Pons (tissue), 1 donor: ENCODE data around the gene ETV6.

Experiments used
- DNase-seq: peaks from one replicate; pipeline ENCODE4 v3.0.0-alpha.2; 2016; ENCODE audit warnings: low spot score

ETV6 gene

DNA sequence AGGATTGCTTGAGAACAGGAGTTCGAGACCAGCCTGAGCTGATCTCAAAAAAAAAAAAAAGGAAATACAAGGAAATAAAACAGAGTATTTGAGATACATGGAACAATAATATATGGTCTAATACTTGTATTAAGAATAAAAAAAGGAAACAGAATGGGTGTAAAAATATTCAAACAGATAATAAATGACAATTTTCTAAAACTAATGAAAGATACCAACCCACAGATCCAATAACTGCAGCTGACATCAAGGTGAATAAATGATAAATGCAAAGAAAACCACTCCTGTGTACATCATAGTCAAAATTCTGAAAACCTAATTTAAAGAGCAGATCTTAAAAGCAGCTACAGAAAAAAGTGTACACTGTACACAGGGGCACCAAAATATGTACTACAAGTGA is 4.1 kb upstream of the ETV6 start:
- no peak for DNase-seq

DNA sequence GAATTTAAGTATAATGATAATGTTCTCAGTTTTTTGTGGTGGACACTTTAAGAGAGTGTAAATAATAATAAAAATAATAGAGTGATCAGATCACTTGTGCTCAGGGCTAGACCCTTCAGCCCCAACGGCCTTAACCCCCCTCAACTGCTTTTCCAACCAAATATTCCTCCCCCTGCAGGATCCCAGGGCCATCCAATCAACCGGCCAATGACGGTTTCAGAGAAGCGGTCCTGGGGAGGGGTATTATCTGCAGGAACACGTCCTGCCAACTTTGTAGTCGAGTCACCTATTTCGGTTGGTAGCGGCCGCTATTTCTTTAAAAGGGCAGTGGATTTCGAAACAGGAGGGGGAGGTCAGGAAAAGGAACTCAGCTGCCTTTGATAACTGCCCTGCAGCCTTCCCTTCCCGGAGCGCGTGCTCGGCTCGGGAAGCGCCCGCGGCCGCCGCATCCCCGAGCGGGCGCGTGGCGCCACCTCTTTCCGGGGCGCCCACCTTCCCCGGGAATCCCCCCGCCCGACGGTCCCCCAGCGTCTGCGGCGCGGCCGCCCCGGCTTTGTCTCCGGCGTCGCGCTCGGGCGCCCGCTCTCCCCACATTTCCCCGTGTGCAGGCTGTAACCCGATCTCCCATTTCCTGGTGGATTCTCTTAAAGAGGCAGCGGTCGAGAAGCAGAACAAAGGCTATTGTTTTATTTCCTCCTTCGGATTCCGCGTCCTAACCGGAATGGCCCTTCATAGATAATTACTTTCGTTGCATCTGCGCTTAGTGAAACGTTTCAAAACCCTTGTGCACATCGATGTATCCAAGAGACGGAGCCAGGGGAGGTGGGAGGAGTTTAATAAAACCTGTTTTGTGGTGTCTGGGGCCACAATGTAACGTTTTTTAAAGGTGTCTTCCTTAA is 711 bp upstream of the ETV6 start:
- DNase-seq = peak; percentile 82

DNA sequence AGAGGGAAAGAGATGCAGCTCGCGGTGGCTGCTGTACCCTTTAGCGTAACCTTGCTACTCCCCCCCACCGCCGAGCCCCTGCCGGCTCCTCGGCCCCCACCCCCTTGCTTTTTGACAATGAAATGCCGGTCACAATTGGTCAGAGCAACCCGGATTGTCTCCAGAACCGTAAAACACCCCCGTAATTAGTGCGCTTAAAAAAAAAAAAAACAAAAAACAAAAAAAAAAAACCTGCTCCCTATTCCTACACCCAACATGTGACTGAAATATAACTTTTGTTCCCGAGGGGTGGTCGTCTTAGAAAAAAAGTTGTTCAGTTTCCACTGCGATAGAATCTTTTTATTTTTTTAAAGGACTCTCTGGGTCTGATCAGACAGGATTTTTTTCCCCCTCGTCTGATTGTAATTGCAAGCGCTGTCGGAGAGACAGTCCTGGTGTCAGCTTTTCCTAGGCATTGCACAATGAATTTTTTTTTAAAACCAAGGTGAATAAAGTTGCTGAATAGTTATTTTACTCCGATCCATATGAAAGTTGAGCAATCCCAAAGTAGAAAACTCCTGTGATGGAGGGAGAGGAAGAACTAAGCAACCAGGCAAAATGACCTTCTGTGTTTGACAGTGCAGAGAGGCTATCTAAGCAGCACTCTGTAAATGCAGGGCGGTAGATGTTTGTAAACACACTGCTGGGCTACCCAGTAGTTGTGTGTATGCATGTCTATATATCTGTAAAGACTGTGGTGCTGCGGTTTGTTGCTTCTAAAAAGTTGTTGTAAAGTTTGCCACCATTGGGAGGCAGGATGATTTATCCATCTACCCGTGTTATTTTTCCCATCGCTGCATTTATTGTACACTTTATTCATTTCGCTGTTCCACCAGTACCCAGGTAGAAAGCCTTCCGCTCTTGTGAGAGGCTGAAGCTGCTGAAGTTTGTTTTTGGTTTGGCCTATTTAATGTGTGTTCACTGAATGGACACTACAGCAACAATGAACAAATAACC is 1.1 kb downstream of the ETV6 start:
- peak; percentile 72 for DNase-seq

DNA sequence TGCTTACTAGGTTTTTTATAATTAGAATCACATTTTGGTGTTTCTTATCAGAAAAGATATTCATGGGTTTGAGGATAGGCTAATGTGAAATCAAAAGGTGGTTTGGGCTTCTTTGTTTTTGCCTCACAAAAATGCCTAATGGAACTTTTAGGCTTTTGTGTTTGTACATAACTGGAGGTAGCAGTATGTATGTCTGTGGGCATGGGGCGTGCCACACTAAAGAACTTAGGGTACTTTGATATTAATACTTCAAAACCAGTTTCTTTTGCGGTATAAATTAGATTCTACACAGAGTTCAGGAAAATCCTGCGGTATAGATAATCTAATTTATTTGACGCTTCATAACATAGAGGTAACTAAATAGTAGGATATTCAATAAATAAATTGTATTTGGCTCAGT is 1.9 kb downstream of the ETV6 start:
- no peak for DNase-seq

DNA sequence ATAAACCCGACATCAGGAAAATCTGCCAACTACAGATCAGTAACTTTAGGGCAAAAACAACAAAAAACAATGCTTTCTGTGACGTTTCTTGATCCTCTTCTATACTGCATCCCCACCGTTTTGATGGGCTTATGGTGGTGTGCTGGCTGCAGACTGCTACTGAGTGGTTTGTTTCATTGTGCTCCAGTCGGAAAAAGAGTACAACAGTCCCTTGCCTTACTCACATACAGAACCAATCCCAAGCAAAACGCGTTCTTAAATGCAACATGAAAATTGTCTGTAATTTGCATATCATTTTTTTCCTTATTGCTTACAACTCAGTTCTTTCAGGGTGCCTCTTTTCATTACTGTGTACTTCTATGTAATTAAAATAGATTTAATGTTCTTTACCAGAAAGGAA is 2.3 kb downstream of the ETV6 start:
- peak; percentile 44 for DNase-seq

DNA sequence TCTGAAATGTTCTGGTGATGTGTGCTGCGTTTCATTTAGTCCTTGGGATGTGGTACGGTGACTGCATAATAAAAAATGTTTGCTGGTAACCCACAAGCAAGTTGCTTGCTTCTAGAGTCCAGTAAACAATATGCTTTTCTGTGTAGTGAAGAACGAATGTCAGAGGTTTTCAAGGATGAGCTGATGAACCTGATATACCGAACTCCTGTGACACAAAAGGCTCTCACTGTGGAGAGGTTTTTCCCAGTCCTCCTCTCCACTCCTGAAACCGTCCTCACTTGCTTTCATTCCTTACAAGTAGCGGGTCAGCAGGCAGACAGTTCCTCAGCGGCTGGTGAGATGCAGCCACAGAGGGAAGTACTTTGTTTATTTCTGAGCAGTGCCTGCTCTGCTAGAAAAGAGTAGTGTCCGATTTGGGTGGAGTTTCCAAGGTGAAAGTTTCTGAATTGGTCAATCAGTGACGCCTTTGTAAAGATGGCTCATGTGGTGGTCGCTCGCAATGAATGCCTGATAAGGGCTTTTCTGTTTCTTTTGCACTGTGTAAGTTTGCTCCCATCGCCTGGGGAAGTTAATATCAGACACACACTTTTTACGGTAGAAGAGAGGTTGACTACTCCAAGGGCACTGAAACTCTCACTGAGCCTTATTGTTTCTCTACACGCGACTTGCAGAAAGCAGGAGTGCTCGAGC is 3.0 kb downstream of the ETV6 start:
- peak; percentile 78 for DNase-seq

DNA sequence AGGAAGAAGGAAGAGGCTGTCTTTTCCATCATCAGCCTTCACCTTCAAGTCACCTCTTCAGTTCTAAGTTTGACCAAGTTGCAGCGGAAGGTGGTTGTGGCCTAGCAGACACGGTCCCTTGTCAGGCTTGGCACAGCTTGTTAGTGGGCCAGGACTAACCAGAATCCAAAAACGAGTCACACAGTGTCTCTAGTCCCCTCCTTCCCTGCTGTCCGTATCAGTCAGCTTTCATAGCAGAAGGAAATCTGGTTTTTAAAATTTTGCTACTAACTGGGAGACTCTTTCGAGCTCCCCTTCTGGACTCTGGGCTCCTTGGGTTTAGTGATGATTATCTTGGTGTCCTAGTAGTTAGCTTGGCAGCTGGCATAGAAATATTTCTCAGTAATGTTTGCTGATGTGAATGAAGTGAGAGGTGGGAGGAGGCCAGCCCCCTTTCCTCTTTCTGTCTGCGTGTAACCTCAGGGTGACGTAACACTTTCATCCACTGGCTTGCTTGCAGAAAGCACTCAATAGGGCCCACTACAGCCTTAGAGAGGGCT is 3.8 kb downstream of the ETV6 start:
- DNase-seq = no peak

DNA sequence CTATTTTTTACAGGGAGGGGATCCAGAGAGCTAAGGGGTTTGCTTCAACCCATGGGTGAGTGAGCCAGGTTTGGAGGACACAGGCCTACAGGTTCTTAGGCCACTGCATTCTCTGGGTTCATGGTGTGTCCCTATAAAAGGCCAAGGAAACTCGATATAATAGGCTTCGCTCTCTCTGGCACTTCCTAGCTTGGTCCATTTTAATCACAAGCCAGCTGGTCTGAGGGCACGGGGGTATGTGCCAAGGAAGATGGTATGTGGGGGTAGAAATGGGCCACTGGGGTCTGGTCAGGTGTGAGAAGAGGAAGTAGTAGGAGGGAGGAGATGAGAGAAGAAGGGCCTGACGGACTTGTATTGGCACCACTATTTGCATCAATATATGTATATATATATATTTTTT is 4.9 kb downstream of the ETV6 start:
- no peak for DNase-seq

DNA sequence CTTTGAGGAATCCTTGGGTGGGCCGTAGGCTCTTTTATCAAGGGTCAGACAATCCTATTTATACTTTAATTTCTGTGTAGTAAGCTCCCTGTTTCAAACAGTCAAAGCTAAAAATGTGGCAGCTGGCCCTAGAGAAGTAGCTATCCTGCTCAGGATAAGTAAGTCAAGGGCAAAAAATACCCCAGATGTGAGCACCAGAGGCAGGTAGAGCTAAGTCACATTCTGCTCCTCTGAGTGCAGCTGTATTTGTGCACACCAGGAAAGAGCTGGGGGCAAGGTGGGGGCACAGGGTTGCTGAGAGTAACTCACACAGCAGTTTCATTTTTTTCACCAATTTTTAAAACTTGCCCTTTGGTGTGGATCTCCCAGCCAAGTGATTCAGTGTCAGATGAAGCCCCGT is 5.3 kb downstream of the ETV6 start:
- no peak for DNase-seq

DNA sequence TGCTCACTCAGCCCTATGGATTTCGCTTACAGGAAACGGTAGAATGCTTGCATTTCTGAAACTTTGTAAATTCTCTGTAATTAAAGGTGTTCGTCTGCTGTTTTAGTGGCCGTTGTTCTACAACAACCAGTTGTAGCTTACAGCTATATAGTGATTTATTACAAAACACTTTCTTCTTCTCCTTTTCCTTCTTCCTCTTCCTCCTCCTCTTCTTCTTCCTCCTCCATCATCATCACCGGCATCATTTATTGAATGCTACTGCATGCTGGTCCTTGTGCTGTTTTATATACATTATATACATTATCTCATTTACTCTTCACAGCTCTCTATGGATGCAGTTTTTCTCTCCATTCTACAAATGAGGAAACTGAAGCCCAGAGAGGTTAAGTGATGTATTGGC is 6.4 kb downstream of the ETV6 start:
- no peak for DNase-seq

DNA sequence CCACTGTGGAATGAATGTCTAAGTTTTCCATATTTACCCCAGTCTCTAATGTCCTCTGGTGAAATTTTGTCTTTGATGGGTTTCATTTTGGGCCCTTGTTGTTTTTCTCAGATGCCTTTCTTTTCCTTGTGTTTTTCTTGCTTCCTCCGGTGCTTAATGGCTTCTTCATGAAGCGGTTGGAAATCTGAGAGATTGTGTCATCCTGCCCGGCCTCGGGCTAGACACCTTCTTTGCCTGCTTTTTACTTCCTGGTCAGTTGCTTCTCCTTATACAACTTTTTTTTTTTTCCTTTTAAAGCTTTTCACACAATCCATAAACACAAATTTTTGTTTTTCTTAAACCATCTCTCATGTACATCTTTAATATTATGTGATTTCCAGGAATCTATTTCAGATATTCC is 7.1 kb downstream of the ETV6 start:
- no peak for DNase-seq

DNA sequence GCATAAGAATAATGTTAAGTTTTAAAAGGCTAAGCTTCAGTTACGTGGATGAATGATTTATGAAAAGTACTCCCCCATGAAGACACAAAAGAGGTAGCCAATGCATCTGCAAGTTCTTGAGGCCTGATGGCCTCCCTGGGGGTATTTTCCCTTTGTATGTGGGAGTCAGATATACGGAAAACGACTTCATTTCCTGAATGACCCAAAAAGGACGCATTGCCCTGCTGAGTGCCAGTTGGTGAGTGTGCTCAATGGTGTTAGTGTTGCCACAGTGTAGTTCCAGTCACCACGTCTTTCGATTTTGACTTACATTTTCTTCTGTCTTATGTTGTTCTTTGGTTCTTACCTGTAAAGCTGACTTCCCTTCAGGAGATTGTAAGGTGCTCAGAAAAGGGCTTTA is 8.0 kb downstream of the ETV6 start:
- DNase-seq = no peak

DNA sequence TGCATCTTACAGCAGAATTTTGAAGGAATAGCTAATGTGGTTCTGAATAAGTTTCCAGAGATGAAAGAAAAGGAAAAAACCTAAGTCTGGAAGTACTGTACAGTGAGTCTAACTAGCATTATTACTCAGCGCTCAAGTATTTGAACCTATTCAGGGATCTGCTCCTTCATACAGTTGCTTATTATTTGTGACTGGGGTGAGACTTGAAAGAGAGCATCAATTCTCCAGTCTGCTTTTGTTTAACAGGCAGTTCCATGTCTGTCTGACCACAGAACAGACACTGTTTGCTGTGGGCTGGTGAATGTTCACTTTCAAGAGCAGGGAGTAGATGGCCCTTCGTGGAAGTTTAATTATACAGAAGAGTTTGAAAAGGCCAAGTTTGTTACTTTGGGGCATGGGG is 9.3 kb downstream of the ETV6 start:
- no peak for DNase-seq

DNA sequence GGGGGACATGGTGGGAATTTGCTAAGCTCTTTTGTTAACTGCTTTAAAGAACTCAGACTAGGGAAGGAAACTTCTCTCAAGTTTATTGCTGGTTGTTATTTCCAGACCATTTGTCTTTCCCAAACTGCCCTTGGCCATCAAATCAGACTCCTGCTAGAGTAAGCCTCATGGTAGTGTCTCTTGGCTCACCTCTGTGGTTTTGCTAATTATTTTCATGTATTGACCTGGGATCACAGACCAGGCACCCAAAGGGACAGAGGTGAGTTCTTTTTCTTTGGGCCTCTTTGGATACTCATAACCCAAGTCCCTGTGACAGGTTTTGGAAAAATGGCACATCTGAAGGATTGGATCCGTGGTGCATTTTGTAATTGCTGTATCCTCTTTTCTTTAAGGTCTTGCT is 11.2 kb downstream of the ETV6 start:
- no peak for DNase-seq

DNA sequence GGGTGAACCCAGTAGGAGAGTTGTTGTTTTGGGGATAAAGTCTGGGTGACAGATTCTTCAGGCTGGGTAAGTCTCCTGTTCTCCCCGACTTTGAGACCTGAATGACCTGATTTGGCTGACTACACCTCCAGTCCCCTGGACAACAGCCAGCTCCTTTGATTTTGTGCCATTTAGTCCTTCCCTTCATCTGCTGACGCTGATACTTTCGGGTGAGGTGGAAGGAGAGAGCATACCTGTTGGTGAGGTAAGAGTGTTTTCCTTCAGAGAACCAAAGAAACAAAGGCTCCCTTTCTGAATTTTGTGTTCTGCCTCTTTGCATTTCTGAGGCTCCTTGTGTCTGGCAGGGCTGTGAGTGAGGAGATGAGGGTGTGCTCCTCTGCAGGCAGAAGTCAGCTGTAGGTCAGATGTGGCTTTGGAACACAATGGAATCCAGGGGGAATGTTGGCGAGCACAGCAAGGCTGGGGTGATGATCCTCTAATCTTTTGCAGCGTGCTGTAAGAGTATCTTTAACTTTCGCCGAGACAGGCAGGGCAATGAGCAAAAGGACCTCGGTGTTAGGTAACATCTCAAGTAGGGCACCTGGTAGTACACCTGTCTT is 12.1 kb downstream of the ETV6 start:
- no peak for DNase-seq

DNA sequence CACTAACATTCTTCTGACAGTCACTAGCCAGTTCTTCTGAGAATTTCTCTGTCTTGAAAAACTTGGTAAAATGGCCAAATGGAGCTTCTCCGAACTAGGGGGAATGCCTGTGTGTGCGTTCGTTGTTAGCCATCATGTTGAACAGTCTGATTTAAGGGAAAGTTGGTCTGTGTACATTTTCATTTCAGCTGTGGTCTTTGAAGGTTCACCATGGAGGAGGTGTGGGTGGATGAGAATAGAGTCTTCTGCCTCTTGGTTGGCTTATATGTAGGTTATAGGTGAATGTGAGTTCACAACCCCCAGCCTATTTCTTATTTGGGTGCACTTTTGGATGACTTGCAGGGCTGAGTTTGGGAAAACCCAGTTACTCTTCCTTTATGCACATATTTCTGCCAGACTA is 12.9 kb downstream of the ETV6 start:
- no peak for DNase-seq

DNA sequence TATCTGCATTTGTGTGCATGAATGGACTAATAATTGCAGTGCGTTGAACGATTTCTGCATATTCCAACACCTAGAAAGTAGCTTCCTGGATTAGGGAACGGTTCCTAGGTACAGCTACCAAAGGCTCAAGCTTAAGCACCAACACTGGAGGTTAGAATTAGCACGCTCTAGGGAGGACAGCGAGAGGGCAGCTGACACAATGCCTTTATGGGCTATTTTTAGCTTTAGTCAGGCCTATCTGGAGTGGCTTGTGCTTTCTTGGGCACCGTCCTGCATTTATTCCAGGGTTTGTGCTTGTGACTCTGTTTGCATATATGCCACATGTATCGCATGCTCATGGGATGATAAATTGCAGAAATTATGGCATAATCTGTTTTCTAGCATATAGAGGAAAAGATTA is 13.7 kb downstream of the ETV6 start:
- peak; percentile 76 for DNase-seq

DNA sequence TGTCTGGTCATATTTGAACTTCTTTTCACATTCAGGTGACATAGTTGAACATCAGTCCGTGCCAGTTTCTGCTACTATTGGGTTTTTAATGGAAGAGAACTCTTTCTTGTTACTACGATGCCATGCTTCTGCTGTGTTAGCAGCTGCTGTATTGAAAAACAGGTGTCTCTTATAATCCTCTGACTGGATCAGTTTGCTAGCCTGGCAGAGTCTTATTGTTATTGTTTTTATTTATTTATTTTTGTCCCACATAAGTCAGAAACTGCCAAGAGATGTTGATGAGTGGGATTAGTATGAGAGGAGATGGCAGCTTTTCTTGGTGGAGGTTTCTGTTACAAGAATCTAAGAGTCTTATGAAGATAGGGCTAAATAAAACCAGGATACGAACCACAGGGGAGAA is 14.6 kb downstream of the ETV6 start:
- no peak for DNase-seq

DNA sequence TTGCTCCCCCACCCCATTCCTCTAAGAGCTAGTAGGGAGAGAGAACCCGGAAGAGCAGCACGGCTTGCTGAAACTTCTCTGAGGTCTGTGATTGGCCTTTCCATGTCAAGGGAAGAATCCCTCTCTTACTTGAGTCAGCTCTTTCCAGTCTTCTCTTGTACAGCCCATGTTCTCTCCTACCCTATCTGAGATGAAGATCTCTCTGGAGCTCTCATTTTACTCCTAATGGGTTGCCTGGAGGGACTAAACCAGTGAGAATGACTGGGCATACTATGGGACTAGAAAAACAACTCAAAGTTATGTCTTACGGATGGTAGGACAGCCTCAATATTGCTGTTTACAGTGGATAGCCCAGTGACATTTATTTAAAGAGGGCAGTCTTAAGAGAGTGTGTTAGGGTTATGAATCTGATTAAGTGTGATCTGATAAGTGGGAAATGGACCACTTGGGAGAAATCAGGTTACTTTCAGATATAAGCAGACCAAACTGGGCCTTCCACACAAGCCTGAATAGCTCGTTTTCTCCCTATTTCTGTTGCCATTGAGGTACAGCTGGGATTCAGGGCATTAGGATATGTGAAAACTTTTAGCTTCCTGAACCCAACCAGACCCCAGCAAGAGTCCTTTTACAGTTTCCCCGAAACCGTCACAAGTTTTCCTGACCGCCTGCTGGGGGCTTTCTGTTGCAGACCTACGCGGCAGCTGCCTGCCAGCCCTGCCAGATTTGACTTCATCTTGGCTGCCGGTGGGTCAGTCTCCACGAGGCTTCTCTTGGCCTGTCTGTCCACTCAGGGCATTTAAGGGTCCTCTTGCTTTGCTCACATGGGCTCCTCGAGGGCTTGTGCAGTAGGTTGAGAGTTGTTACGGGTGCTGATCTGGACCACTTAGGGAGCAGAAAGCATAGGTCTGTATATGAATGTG is 16.9 kb downstream of the ETV6 start:
- DNase-seq = no peak

DNA sequence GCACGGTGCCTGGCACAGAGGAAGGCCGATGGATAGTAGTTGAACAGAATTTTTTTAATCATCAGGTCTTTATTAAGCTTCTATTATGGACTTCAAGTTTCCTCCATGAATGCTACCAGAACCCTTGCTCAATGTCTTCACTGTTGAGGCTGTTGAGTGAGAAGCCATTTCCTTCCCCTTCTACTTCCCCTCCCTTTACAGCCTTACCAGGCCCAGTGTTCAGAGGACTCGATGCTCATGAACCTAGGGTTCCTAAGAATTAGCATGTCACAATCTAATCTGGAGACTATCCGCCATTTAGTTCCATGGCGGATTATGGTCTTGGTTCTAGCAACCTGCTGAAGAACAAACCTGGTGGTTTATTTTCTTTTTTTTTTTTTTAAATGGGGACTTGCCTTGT is 17.7 kb downstream of the ETV6 start:
- DNase-seq = no peak

DNA sequence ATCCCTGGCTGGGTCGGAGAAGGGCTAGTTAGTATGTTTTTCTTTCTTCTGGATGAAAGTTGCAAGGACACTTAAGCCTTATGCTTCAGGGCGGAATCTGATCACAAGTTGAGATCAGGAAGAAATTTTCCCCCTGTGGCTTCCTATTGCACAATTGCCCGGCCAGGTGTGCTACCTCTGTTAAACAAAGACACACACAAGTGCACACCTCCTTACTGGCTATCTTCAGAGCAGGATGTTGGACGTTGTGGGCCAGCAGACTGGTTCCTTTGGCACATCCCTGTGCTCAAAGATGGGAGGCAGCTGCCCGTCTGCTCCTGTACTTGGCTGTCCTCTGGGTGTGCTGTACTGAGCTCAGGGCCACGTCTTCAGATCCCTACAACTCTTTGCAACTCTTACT is 19.1 kb downstream of the ETV6 start:
- DNase-seq = no peak
